HS-5 (cell line): ENCODE data around the gene CTAG1A.
"Not testable (repeated sequence)": the region's sequence is repeated elsewhere in the genome, so short reads cannot be mapped to it uniquely, and the experiment has no call there.

Source experiments
- DNase-seq: peaks from one replicate; pipeline ENCODE4 v3.0.0-alpha.2; 2012; ENCODE audit warnings: low read depth

CTAG1A gene

DNA sequence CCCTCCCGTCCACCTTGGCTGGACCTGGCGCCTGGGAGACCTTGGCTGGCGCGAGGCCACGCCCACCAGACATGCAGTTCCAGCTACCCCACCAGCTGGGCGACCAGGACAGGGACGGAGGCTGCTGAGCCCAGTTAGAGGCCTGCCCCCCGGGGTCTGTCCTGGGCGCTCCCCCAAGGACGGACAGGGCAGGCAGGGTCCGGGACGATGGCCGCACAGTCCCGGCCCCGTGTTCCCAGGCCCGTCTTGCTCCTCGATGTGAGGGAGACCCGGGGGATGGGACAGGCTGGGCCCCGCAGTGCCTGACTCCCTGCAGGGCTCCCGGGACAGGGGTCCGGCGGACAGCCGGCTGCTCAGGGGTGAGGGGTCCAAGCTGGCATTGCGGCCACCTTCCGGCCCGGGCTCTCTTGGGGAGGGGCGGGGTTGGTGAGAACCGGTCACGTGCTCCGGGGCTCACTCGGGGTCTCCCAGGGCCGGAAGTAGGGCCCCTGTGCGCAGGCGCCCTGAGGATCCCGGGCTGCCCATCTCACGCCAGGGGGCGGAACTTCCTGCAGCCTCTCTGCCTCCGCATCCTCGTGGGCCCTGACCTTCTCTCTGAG is at the start of gene CTAG1A:
CTAG1A (plus strand) TSS at position 549 of the 599 bp plus-strand sequence. CDS start 74 bp downstream, outside the sequence.
- DNase-seq: not testable (repeated sequence)

DNA sequence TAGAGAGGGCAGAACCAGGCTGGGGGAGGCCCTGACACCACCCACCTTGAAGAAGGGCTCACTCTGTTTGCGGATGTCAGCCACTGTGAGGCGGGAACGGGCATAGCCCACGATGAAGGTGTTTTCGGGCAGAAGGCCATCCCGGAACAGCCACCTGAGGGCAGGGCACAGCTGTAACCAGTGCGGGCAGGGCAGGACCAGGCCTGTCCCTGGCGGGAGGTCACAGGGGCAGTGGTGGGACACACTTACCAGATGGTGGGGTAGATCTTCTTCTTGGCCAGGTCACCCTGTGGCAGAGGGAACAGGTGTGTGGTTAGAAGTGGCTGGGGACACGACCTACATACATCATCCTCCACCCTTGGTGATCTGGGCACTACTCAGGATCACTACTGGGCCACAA is 49.0 kb upstream of the CTAG1A start:
- DNase-seq: no peak

DNA sequence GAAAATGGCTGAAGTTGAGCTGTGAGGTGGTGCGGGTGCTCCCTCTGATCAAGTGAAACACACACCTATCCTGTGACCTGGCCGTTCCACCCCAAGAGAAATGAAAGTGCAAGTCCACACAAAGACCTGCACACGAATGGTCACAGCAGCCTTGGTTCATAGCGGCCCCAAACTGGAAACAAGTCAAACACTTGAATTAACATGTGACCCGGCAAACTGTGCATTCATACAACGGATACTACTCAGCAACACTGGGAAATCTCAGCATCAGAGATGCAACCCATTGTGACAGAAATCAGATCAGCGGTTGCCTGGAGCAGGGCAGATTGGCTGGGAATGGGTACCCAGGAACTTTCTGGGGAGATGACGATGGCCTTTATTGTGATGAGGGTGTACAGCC is 45.9 kb upstream of the CTAG1A start:
- DNase-seq: no peak

DNA sequence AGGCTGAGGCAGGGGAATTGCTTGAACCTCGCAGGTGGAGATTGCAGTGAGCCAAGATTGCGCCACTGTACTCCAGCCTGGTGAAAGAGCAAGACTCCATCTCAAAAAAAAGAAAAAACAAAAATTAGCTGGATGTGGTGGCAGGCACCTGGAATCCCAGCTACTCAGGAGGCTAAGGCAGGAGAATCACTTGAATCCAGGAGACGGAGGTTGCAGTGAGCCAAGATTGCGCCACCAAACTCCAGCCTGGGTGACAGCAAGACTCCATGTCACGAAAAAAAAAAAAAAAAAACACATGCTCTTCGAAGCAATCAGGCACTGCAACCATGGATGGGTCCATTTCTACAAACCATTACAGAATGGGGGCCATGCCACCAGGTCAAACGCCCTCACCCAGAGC is 44.6 kb upstream of the CTAG1A start:
- DNase-seq: not testable (repeated sequence)

DNA sequence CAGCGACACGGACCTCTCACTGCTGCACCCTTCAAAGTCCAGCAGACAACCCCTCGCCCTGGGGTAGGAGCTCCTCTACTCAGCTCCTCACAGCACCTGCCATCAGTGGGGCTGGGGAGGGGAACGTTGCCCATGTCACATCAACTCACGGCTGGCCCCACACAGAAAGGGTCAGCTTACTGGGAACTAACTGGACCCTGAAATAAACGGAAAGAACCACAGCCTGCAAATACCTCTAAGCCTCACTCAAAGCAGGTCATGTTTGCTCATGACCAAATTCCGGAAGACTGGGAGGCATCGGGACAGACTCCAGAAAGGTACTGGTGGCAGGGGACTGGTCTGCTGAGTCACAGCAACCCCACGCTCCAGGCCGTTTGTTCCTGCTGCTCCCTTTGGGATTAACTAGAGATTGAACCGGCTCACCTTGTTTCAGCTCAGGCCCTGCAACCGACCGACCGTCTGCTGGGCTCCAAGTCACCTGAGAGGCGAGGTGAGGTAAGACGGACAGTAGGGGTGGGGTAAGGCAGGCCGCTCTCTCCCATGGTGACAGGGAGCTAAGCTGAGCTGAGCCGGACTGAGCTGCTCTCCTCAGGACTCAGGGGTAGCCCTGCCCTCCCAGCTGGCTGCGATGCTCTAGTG is 43.9 kb upstream of the CTAG1A start:
- no peak for DNase-seq

DNA sequence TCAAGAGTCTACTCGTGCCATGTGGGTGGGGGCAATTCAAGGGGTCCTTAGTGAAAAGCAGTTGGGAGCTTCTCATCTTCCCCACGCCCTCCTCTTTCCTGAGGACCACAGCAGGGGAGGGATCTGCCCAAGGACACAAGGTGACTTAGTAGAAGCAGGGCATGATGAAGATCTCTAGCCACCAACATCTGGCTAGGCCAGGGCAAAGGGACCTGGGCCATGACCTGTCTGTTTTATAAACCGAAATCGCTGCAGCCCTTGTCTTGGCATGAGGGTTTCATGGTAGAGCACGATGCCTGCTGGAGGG is 43.4 kb upstream of the CTAG1A start:
- DNase-seq: no peak

DNA sequence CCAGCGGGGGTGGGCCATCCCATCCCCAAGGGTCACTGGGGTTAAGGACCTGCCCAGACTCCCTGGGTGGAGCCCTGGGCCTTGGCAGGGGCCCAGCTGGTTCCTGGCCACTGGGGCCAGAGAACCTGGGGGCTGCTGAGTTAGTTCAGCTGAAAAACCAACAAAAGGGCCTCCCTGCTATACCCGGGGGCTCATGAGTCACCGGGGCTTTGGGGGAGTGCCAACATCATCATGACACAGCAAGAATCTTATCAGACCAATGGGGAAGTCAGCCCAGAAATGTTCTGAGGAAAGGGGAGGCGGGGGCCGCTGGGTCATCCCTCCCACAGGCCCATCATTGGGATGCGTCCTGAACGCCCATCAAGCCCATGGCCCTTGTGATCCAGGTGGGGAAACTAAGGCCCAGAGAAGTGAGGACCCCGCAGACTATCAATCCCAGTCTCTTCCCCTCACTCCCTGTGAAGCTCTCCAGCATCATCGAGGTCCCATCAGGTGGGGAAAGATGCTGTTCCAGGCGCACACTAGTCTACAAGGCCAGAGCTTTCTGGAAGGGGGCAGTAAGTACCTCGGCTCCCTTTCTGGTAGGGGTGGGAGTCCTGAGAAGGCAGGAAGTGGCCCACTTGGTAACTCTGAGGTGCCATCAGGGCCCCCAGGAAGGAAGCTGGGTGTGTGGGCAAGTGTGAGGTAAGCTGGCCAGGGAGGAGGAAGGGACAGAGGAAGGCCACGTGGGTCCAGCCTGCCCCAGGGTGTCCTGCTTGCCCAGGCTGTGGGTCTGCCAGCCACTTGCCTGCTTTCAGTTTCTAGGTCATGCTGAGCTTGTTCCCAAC is 42.8 kb upstream of the CTAG1A start:
- no peak for DNase-seq

DNA sequence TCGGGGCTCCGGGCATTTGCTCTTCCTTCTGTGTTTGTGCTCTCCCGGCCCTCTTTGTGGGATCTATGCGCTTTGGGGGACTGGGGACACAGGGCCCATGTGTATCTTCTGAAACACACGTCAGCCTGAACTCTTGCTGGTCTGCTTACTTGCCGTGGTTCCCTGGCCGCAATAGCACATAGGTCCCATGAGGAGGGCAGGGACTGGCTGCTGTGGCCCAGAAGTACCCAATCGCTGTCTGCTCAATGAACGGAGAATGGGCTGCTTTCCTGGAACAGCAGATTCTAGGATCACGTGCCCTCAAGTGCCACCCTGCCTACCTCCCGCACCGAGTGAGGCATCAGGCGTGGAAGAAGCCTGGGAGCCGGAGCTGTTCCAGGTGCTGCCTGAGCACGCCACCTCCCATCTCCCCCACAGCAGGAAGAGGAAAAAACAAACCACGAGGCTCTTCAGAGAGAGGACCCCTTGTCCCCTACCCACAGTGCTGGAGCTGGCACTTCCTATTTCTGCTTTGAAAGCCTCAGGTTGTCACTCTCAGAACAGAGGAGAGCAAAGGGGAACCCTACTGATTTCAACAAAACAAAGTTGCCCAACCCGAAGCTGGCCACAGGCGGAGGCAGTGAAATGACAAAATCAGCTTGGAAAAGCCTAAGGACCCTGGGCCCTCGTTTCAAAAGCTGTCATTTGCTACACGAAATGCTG is 42.1 kb upstream of the CTAG1A start:
- DNase-seq: no peak

DNA sequence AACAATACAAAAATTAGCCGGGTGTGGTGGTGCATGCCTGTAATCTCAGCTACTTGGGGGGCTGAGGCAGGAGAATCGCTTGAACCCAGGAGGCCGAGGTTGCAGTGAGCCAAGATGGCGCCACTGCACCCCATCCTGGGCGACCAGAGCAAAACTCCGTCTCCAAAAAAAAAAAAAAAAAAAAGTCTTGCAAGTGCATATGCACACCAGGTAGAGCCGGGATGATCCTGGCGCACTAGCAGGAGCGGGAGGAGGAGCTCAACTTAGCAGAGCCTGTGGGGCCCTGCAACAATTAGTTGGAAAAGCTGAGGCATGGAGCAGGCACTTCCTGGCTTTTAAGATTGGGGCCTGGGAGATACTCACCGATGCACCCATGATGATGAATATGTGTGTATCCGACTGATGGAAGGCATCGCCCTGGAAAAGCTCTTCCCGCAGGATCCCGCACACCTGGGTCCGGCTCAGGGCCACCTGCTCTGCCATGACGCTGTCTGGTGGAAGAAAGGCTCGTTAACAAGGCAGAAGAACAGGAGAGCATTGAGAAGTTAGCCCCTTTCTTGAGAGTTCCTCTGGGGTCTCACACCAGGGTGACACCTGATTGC is 39.2 kb upstream of the CTAG1A start:
- no peak for DNase-seq

DNA sequence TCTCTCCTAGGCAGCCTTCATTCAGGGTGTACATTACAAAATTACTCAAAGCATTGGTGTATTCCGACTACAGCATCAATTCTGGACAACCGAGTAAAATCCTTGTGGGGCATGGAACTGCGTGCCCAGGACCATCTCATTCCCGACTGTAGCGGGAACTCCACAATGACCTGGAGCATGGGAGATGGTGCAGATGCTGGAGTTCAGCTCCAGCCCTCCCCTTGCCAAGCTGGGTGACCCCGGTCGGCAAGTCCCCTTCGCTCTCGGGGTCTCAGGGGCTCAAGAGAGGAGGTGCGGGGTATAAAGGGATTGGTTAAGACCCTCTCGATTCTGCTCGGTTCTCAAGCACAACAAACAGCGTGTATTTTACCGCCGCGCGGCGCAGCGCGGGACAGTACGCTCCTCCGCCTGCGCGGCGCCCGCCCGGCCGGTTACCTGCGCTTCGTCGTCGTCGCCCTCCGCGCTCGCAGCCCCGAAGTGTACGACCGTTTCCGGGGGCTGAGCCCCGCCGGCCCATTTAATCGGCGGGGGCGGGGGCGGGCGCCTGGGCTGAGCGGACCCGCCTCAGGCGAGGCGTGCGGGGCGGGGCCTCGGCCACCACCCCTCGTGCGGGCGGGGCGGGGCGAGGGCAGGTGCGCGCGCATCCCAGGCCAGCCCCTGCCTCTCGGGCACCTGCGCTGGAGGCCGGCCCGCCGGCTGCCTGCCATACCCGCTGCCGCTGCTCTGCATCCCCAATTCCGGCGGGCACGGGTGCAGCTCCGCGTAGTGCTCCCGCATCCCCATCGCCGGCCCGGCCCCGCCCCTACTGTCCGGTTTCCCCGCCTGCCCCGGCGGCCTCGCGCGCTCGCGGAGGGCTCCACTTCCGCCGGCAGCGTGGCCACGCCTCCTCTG is 38.3 kb upstream of the CTAG1A start, which contains the start of gene G6PD:
G6PD (minus strand) TSS at position 493 of the 891 bp plus-strand sequence. CDS start 691 bp downstream, outside the sequence.
- DNase-seq: no peak

DNA sequence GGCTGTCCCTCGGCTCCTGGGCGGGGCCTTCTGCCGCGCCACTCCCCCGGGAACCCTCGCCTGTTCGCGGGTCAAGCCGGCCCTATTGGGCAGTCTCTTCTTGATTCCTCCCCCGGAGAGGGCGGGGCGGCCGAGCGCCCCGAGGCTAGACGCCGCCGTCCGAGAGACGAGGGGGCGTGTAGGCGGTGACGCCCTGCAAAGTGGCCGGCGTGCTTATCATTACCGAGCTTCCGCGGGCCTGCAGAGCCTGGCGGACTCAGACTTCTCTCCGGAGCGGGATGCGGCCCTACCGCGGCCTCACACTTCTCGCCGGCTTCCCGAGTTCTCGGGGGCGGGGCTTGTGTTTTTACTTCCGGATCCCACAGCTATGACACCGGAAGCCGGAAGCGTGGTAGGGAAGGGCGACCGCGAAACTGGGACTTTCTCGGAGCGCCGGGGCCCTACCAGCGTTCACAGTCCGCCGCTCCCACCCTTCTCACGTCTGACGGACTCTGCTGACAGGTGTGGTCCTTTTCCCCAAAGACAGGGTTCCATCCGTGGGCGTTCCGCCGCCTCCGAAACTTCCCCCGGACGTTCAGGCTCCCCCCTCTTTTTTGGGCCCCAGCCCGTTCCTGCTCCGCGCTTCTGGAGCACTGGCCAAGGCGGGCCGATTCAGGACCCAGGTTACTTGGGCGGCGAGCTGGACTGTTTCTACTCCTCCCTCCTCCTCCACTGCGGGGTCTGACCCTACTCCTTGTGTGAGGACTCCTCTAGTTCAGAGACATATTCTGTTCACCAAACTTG is 37.5 kb upstream of the CTAG1A start, which contains the start of gene IKBKG:
IKBKG (plus strand) TSS at position 376 of the 783 bp plus-strand sequence. CDS start 4,383 bp downstream, outside the sequence.
- DNase-seq: no peak

DNA sequence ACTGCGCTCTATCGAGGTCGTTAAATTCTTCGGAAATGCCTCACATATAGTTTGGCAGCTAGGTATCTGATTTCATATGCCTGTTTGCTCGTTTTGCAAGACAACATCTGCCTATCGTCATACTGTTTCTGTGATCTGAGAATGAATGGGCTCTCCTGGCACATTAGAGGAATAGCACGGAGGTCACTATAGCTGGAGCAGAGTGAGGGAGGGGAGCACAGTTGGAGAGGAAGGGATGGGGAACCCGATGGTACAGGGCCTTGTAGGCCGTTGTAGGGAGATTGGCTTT is 37.0 kb upstream of the CTAG1A start:
- no peak for DNase-seq

DNA sequence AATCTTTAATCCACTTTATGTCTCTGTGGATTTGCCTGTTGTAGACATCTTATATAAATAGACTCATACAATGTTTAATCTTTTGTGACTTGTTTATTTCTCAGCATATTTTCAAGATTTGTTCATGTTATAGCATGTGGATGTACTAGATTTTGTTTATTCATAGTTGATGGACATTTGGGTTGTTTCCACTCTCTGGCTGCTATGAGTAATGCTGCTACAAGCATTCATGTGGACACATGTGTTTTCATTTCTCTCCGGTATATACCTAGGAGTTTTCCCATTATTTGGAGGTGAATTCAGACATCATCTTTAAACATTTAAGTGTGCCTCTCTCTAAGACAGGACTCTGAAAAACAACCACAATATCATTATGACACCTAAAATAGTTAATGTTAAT is 35.2 kb upstream of the CTAG1A start:
- no peak for DNase-seq

DNA sequence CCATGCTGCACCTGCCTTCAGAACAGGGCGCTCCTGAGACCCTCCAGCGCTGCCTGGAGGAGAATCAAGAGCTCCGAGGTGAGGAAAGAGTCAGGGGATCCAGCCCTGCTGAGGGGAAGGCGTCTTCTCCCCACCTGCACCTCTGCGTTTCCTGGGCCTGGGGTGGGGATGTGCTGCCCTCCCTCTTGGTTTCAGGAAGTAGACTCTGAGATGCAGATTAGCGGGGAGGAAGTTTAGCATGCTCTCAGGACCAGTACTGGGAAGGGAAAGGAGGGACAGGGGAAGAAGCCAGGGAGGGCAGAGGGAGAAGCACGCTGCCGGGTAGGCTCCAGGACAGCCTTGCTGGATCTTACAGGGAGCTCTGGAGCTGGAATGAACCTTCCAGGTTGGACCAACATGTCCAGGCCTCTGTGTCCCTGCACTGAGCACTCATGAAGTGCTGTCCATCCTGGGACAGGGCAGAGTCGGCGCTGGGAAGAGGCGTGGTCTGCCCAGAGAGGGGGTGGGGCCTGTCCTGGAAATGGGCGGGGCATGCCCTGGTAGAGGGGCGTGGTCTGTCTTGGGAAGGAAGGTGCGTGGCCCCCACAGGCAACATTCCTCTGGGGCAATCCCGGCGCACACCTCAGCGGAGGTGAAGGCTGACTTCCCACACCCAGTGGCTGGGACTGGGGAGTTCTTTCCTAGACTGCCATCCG is 32.7 kb upstream of the CTAG1A start:
- not testable (repeated sequence) for DNase-seq

DNA sequence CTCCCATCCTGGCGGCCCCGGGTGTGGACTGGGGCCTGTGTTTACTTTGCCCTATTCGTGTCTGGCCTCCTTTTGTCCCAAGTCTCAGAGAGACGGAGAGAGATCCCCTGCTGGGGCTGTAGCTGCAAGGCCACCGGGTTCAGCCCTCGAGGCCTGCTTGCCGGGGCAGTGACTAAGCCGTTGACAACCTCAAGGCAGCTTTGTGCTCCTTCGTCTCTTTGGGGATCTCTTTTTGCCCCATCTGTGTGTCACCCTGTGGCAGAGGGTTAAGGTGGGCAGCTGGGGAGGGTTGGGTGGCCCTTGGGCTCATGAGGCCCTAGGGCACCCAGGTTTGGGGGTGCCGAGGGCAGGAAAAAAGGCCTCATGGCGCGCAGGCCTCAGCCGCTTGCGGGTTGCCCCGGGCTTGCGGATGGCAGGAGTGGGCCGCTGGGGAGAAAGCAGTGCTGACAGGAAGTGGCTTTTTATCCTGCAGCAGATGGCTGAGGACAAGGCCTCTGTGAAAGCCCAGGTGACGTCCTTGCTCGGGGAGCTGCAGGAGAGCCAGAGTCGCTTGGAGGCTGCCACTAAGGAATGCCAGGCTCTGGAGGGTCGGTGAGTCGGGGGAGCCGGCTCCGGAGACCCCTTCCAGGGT is 26.8 kb upstream of the CTAG1A start:
- DNase-seq: not testable (repeated sequence)

DNA sequence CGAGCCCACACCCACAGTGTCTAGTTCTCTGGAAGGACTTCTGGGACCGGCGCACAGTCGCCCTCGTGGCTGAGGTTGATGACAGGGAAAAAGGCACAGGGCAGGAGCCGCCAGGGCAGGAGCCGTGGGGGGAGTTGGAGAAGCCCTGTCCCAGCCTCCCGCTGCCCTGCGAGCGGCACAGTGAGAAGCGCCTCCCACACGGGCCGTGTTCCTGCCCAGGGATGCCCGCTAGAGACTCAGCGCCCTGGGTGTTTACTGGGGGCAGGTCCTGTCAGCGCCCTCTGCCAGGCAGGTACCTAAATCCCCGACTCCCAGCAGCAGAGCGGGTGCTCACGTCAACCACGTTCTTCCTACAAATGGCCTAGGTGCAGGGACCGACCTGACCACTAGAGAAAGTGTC is 26.0 kb upstream of the CTAG1A start:
- DNase-seq: not testable (repeated sequence)

DNA sequence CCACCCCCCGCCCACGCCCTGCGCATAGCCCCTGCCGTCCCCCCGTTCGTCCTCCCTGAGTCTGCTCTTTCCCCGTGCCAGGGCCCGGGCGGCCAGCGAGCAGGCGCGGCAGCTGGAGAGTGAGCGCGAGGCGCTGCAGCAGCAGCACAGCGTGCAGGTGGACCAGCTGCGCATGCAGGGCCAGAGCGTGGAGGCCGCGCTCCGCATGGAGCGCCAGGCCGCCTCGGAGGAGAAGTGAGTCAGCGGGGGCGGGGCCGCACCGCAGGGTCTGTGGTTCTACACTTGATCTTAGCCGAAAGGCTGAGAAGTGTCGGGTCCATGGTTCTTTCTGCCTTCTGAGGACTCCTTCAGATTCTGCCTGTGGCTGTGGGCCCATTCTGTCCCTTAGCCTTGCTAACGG is 24.6 kb upstream of the CTAG1A start:
- DNase-seq: not testable (repeated sequence)

DNA sequence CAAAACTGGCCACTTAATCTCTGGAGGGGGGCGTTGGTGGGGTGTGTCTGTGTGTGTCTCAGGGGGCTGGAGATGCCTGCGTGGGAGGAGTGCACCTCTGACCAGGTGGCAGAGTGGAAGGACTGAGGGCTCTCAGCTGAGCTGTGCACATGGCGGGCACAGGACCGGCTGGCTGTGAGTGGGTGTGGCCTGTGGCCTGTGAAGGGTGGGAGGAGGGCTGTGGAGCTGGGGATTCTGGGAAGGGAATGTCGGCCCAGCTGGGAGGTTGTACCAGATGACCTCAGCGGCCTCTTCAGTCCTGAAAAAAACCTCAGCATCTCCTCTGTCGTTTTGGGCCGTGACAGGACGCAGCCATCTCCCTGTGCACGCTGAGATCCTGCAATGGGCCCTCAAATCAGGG is 22.6 kb upstream of the CTAG1A start:
- DNase-seq: not testable (repeated sequence)

DNA sequence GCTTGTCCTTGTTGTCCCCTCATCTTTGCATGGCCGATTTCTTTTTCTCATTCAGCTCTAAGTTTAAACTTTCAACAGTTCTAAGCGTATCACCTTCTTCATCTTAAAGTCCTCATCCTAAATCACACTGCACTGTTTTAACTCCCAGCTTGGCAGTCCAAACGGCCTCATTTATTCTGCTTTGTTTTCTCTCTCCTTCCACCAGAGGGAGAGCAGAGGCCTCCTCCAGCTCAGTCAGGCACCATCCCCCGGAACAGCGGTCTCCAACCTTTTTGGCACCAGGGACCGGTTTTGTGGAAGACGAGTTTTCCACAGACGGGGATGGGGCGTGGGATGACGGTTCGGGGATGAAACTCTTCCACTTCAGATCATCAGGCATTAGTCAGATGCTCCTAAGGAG is 14.6 kb upstream of the CTAG1A start:
- not testable (repeated sequence) for DNase-seq
